Measurements from ENCODE around the gene PMF1.

DNA sequence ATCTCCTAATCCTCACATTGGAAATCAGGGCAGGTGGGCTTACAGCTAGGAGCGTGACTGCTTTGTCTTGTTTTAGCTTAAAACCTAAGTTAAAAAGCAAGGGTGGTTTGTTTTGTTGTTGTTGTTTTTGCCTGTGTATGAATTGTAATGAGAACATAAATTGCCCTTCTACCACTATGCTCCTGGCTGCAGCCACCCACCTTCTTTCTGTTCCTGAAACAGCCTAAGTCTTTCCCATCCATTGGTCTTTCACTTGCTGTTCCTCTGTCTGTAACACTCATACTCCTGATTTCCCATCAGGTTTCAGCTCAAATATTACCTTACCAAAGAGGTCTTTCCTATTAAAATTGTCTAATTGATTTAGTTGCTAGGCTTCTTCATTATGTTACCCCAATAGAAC lies 70.7 kb downstream of the PMF1 start:
- no peak for TF ChIP-seq MAX (IDR thresholded peaks at IDR 0.05)
- TF ChIP-seq, protein P1, sequence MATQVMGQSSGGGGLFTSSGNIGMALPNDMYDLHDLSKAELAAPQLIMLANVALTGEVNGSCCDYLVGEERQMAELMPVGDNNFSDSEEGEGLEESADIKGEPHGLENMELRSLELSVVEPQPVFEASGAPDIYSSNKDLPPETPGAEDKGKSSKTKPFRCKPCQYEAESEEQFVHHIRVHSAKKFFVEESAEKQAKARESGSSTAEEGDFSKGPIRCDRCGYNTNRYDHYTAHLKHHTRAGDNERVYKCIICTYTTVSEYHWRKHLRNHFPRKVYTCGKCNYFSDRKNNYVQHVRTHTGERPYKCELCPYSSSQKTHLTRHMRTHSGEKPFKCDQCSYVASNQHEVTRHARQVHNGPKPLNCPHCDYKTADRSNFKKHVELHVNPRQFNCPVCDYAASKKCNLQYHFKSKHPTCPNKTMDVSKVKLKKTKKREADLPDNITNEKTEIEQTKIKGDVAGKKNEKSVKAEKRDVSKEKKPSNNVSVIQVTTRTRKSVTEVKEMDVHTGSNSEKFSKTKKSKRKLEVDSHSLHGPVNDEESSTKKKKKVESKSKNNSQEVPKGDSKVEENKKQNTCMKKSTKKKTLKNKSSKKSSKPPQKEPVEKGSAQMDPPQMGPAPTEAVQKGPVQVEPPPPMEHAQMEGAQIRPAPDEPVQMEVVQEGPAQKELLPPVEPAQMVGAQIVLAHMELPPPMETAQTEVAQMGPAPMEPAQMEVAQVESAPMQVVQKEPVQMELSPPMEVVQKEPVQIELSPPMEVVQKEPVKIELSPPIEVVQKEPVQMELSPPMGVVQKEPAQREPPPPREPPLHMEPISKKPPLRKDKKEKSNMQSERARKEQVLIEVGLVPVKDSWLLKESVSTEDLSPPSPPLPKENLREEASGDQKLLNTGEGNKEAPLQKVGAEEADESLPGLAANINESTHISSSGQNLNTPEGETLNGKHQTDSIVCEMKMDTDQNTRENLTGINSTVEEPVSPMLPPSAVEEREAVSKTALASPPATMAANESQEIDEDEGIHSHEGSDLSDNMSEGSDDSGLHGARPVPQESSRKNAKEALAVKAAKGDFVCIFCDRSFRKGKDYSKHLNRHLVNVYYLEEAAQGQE (IDR thresholded peaks at IDR 0.05; ENCODE audit: low read depth), result no peak
- TF ChIP-seq USF1 (IDR thresholded peaks at IDR 0.05), result no peak
- no peak for TF ChIP-seq NFIC (IDR thresholded peaks at IDR 0.05)
- TF ChIP-seq TAF1 (IDR thresholded peaks at IDR 0.05; ENCODE audit: low read depth), result no peak
- no peak for TF ChIP-seq CREB1 (IDR thresholded peaks at IDR 0.05; ENCODE audit: low read depth)
- no peak for TF ChIP-seq EP300 (IDR thresholded peaks at IDR 0.05; ENCODE audit: borderline replicate concordance)
- TF ChIP-seq FOXM1 (IDR thresholded peaks at IDR 0.05; ENCODE audit: borderline replicate concordance, low read depth), result no peak
- no peak for TF ChIP-seq TEAD4 (IDR thresholded peaks at IDR 0.05)
- no peak for TF ChIP-seq RAD21 (IDR thresholded peaks at IDR 0.05; ENCODE audit: low read depth)
- no peak for TF ChIP-seq YY1 (IDR thresholded peaks at IDR 0.05; ENCODE audit: low read depth)
